Effector memory CD8-positive, alpha-beta T cell (primary cell): ENCODE data around the gene STK17B.
"Not testable (repeated sequence)": the region's sequence is repeated elsewhere in the genome, so short reads cannot be mapped to it uniquely, and the experiment has no call there.

Experiments used
- ATAC-seq: fragments of 150-1000 bp; cut with Tn5 transposase; replicated peaks from 2 replicates; pipeline ENCODE4 v1.10.0; 2021; ENCODE audit warnings: mild to moderate bottlenecking, moderate library complexity
- DNase-seq, 3 experiments: peaks; one replicate each; pipeline ENCODE4 v3.0.0; 2021
- H3K27ac Mint-ChIP-seq, 2 donors: one replicate each; pipeline ENCODE4 v1.8.0; 2022; ENCODE audit warnings: mild to moderate bottlenecking in 2 of 2, mixed read lengths in 2 of 2, moderate library complexity in 2 of 2
- H3K27me3 Mint-ChIP-seq, 2 donors: one replicate each; pipeline ENCODE4 v1.8.0; 2022; ENCODE audit warnings: mixed read lengths in 2 of 2
- H3K36me3 Mint-ChIP-seq: one replicate; pipeline ENCODE4 v1.8.0; 2022; ENCODE audit warnings: mild to moderate bottlenecking, moderate library complexity, mixed read lengths; ENCODE audit not compliant: insufficient read depth
- H3K4me1 Mint-ChIP-seq, 2 donors: one replicate each; pipeline ENCODE4 v1.8.0; 2022; ENCODE audit warnings: low read depth in 2 of 2, mixed read lengths in 2 of 2
- H3K4me3 Mint-ChIP-seq, 2 donors: one replicate each; pipeline ENCODE4 v1.8.0; 2022; ENCODE audit warnings: mild to moderate bottlenecking in 2 of 2, mixed read lengths in 2 of 2, moderate library complexity in 2 of 2
- H3K9me3 Mint-ChIP-seq, 2 donors: one replicate each; pipeline ENCODE4 v1.8.0; 2022; ENCODE audit warnings: mixed read lengths in 2 of 2

Gene STK17B

GRCh38 chr2:196201229-196202009, 30.0 kb upstream of the STK17B start:
- H3K4me1 Mint-ChIP-seq, result peaks cover 10 to 32% of the 10 kb centered on the region in 2 donors
- DNase-seq, result no peak

GRCh38 chr2:196200557-196200956, 29.2 kb upstream of the STK17B start:
- H3K27ac Mint-ChIP-seq, result peak overlapping the region; percentile 79 to 84
- no peaks in the 10 kb centered on the region for H3K9me3 Mint-ChIP-seq
- H3K27me3 Mint-ChIP-seq, result no peaks in the 10 kb centered on the region
- DNase-seq (peak in 1 of 3 experiments; percentile 21), ATAC-seq (peak; percentile 90)
- peak overlapping the region; percentile 54 to 76 for H3K4me3 Mint-ChIP-seq
- H3K4me1 Mint-ChIP-seq, result peaks cover 9 to 39% of the 10 kb centered on the region in 2 donors
- peaks cover 4% of the 10 kb centered on the region for H3K36me3 Mint-ChIP-seq

More at GRCh38 chr2:196201229-196202009, 30.0 kb upstream of the STK17B start:
- Mint-ChIP-seq H3K27ac (peak overlapping the region; percentile 79 to 84), H3K9me3 (no peaks in the 10 kb centered on the region), H3K36me3 (peaks cover 4% of the 10 kb centered on the region), H3K27me3 (no peaks in the 10 kb centered on the region), H3K4me3 (peak overlapping the region; percentile 54 to 76)
- peak; percentile 41 for ATAC-seq

GRCh38 chr2:196195758-196196157, 24.4 kb upstream of the STK17B start:
- Mint-ChIP-seq H3K4me3 (peak overlapping the region in 1 of 2 donors; percentile 32), H3K27ac (no peak overlapping the region), H3K9me3 (no peaks in the 10 kb centered on the region), H3K4me1 (peaks cover 2 to 31% of the 10 kb centered on the region in 2 donors), H3K36me3 (no peaks in the 10 kb centered on the region), H3K27me3 (no peaks in the 10 kb centered on the region)
- DNase-seq (no peak), ATAC-seq (no peak)

- ATAC-seq (no peak), DNase-seq (no peak)
- H3K4me3 Mint-ChIP-seq, result peak overlapping the region in 1 of 2 donors; percentile 32
- H3K9me3 Mint-ChIP-seq, result no peaks in the 10 kb centered on the region
- H3K27ac Mint-ChIP-seq, result peak overlapping the region in 1 of 2 donors; percentile 25
- H3K27me3 Mint-ChIP-seq, result no peaks in the 10 kb centered on the region
- H3K4me1 Mint-ChIP-seq, result peaks cover 2 to 31% of the 10 kb centered on the region in 2 donors
- no peaks in the 10 kb centered on the region for H3K36me3 Mint-ChIP-seq
These were observed 23.9 kb upstream of the STK17B start for GRCh38 chr2:196195302-196195701.

GRCh38 chr2:196191541-196191940, 20.2 kb upstream of the STK17B start:
- DNase-seq (no peak), ATAC-seq (no peak)
- Mint-ChIP-seq H3K27me3 (no peaks in the 10 kb centered on the region), H3K4me3 (no peak overlapping the region), H3K9me3 (no peaks in the 10 kb centered on the region), H3K27ac (no peak overlapping the region), H3K4me1 (peaks cover 0 to 19% of the 10 kb centered on the region in 2 donors), H3K36me3 (no peaks in the 10 kb centered on the region)

- Mint-ChIP-seq H3K9me3 (no peaks in the 10 kb centered on the region), H3K4me1 (peaks cover 12 to 24% of the 10 kb centered on the region in 2 donors), H3K4me3 (no peak overlapping the region), H3K27me3 (no peaks in the 10 kb centered on the region), H3K36me3 (peaks cover 2% of the 10 kb centered on the region), H3K27ac (peak overlapping the region in 1 of 2 donors; percentile 38)
- DNase-seq (no peak), ATAC-seq (no peak)
These were observed 16.6 kb upstream of the STK17B start for GRCh38 chr2:196187898-196188458.

GRCh38 chr2:196187175-196187700, 15.9 kb upstream of the STK17B start:
- ATAC-seq, DNase-seq, H3K36me3 Mint-ChIP-seq, H3K9me3 Mint-ChIP-seq, H3K4me3 Mint-ChIP-seq, H3K27me3 Mint-ChIP-seq: not testable (repeated sequence)
- peak overlapping the region in 1 of 2 donors; percentile 38 for H3K27ac Mint-ChIP-seq
- peaks cover 20 to 32% of the 10 kb centered on the region in 2 donors for H3K4me1 Mint-ChIP-seq

GRCh38 chr2:196186266-196186980, 15.0 kb upstream of the STK17B start:
- Mint-ChIP-seq H3K36me3 (peaks cover 6% of the 10 kb centered on the region), H3K9me3 (no peaks in the 10 kb centered on the region), H3K27ac (peak overlapping the region; percentile 54 to 94), H3K4me1 (peaks cover 25 to 33% of the 10 kb centered on the region in 2 donors), H3K4me3 (no peak overlapping the region), H3K27me3 (no peaks in the 10 kb centered on the region)
- DNase-seq (no peak), ATAC-seq (no peak)

- ATAC-seq, result peak; percentile 7
- H3K27ac Mint-ChIP-seq, result peak overlapping the region; percentile 94 to 95
- peaks cover 6% of the 10 kb centered on the region for H3K36me3 Mint-ChIP-seq
- no peaks in the 10 kb centered on the region for H3K27me3 Mint-ChIP-seq
- DNase-seq, result no peak
- H3K4me3 Mint-ChIP-seq, result peak overlapping the region in 1 of 2 donors; percentile 7
- no peaks in the 10 kb centered on the region for H3K9me3 Mint-ChIP-seq
- peaks cover 31 to 41% of the 10 kb centered on the region in 2 donors for H3K4me1 Mint-ChIP-seq
These were observed 13.5 kb upstream of the STK17B start for GRCh38 chr2:196184921-196185320.

GRCh38 chr2:196183528-196184231, 12.3 kb upstream of the STK17B start:
- ATAC-seq, result peak; percentile 46
- Mint-ChIP-seq H3K36me3 (peaks cover 6% of the 10 kb centered on the region), H3K9me3 (no peaks in the 10 kb centered on the region), H3K4me3 (peak overlapping the region; percentile 64 to 75), H3K27me3 (no peaks in the 10 kb centered on the region), H3K4me1 (peaks cover 39 to 51% of the 10 kb centered on the region in 2 donors), H3K27ac (peak overlapping the region; percentile 94 to 95)
- no peak for DNase-seq

GRCh38 chr2:196183172-196183473, 11.7 kb upstream of the STK17B start:
- peak; percentile 2 for ATAC-seq
- no peak for DNase-seq
- peaks cover 40 to 56% of the 10 kb centered on the region in 2 donors for H3K4me1 Mint-ChIP-seq
- H3K4me3 Mint-ChIP-seq, result peak overlapping the region; percentile 64 to 75
- no peaks in the 10 kb centered on the region for H3K27me3 Mint-ChIP-seq
- H3K9me3 Mint-ChIP-seq, result no peaks in the 10 kb centered on the region
- peak overlapping the region; percentile 94 to 95 for H3K27ac Mint-ChIP-seq
- peaks cover 6% of the 10 kb centered on the region for H3K36me3 Mint-ChIP-seq

GRCh38 chr2:196182439-196183171, 11.2 kb upstream of the STK17B start:
- H3K27me3 Mint-ChIP-seq, result no peaks in the 10 kb centered on the region
- ATAC-seq, result peak; percentile 64
- no peaks in the 10 kb centered on the region for H3K9me3 Mint-ChIP-seq
- peaks cover 10% of the 10 kb centered on the region for H3K36me3 Mint-ChIP-seq
- peak overlapping the region; percentile 64 to 75 for H3K4me3 Mint-ChIP-seq
- no peak for DNase-seq
- peaks cover 41 to 62% of the 10 kb centered on the region in 2 donors for H3K4me1 Mint-ChIP-seq
- H3K27ac Mint-ChIP-seq, result peak overlapping the region; percentile 94 to 95
